GM12875 (cell line): ENCODE measurements around the gene SIX6.
"Not testable (repeated sequence)": the region's sequence is repeated elsewhere in the genome, so short reads cannot be mapped to it uniquely, and the experiment has no call there.

ENCODE experiments used
- H3K4me3 ChIP-seq: one replicate; pipeline ENCODE4 v1.5.1; 2011; ENCODE audit warnings: low read depth, low read length, control low read depth
- CTCF ChIP-seq: IDR thresholded peaks from 2 replicates; pipeline ENCODE4 v1.5.1; 2011; ENCODE audit warnings: low read depth, mild to moderate bottlenecking, control low read depth, inconsistent platforms, low read length, moderate library complexity, borderline replicate concordance; ENCODE audit not compliant: insufficient read depth

The SIX6 gene

GRCh38 chr14:60508707-60509437 is at the start of gene SIX6:
Gene SIX6 (plus strand): TSS chr14:60509146. CDS start chr14:60509399, 253 bp downstream.
- no peak for TF ChIP-seq CTCF
- no peak within 1 kb of the TSS for H3K4me3 ChIP-seq

- not testable (repeated sequence) for H3K4me3 ChIP-seq
Measured at GRCh38 chr14:60480248-60480647, 28.7 kb upstream of the SIX6 start.

- TF ChIP-seq CTCF, result no peak
- no peak overlapping the region for H3K4me3 ChIP-seq
Measured at GRCh38 chr14:60482743-60483142, 26.2 kb upstream of the SIX6 start.

- TF ChIP-seq CTCF, result no peak
- no peak overlapping the region for H3K4me3 ChIP-seq
Measured at GRCh38 chr14:60485057-60485597, 23.8 kb upstream of the SIX6 start.

GRCh38 chr14:60485598-60486251 is 23.2 kb upstream of the SIX6 start, which contains the start of gene C14orf39:
Gene C14orf39 (minus strand): TSS chr14:60486063. CDS start chr14:60485078, 985 bp downstream.
- no peak within 1 kb of the TSS for H3K4me3 ChIP-seq
- TF ChIP-seq CTCF, result no peak

GRCh38 chr14:60487211-60487610 is 21.7 kb upstream of the SIX6 start:
- H3K4me3 ChIP-seq, result no peak overlapping the region
- TF ChIP-seq CTCF, result no peak

GRCh38 chr14:60488175-60488574 is 20.8 kb upstream of the SIX6 start:
- no peak for TF ChIP-seq CTCF
- H3K4me3 ChIP-seq, result no peak overlapping the region
